ENCODE data around the gene ZNF366. TPM values are rescaled to one million over a fixed set of nuclear protein-coding genes. Genes with fewer than 3 reads are reported as not detected.

Gene ZNF366
- total RNA-seq, 1 experiment from 2014 or later = not detected

DNA sequence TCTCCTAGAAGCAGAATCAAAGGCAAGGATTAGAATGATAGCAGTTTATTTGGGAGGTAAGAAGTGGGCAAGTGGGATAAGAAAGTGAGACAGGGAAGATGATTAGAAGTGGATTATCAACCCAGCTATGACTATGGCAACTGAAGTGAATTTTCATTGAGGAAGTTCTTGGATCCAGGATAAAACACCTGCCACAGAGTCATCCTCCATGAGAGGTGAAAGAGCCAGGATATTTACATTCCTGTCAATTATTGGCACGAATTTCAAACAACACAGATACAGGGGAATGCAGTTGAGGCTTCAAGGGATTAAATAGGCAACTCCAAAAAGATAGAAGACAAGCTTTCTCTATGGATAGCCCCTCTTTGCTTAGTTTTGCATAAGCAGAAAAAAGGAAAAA, 31.8 kb upstream of the ZNF366 start:
- intact Hi-C loops (cut with micrococcal nuclease; ENCODE audit: unreplicated experiment) = no loop called here
- ChIA-PET POLR2A (no interaction called here), CTCF (no interaction called here)
- Mint-ChIP-seq H3K27ac (ENCODE audit: unreplicated experiment) (no peak overlapping the region), H3K4me1 (ENCODE audit: low read depth, unreplicated experiment) (peaks cover 23% of the 10 kb centered on the region), H3K36me3 (ENCODE audit: insufficient read depth, unreplicated experiment) (no peaks in the 10 kb centered on the region), H3K9me3 (ENCODE audit: unreplicated experiment) (no peaks in the 10 kb centered on the region), H3K4me3 (ENCODE audit: unreplicated experiment) (peak overlapping the region; percentile 6), H3K27me3 (ENCODE audit: insufficient read depth, unreplicated experiment) (no peaks in the 10 kb centered on the region)
- no TSS peak for BruUV-seq (replicated peaks)
- H3K36me3 ChIP-seq (ENCODE audit: control insufficient read depth, insufficient read depth, low read length) = no peaks in the 10 kb centered on the region
- H3K4me3 ChIP-seq (ENCODE audit: low read depth, low read length) = no peak overlapping the region
- no peaks in the 10 kb centered on the region for H3K4me1 ChIP-seq
- no peaks in the 10 kb centered on the region for H3K9me3 ChIP-seq
- no peaks in the 10 kb centered on the region for H3K27me3 ChIP-seq (replicated peaks; ENCODE audit: control insufficient read depth, insufficient read depth, low read length)
- TF ChIP-seq, protein P1, sequence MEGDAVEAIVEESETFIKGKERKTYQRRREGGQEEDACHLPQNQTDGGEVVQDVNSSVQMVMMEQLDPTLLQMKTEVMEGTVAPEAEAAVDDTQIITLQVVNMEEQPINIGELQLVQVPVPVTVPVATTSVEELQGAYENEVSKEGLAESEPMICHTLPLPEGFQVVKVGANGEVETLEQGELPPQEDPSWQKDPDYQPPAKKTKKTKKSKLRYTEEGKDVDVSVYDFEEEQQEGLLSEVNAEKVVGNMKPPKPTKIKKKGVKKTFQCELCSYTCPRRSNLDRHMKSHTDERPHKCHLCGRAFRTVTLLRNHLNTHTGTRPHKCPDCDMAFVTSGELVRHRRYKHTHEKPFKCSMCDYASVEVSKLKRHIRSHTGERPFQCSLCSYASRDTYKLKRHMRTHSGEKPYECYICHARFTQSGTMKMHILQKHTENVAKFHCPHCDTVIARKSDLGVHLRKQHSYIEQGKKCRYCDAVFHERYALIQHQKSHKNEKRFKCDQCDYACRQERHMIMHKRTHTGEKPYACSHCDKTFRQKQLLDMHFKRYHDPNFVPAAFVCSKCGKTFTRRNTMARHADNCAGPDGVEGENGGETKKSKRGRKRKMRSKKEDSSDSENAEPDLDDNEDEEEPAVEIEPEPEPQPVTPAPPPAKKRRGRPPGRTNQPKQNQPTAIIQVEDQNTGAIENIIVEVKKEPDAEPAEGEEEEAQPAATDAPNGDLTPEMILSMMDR (IDR thresholded peaks at IDR 0.05; ENCODE audit: insufficient read depth in 1 of 2, low read depth in 1 of 2, low read length in 1 of 2, severe bottlenecking in 1 of 2, unreplicated experiment in 1 of 2) = no peak
- DNase-seq = no peak

DNA sequence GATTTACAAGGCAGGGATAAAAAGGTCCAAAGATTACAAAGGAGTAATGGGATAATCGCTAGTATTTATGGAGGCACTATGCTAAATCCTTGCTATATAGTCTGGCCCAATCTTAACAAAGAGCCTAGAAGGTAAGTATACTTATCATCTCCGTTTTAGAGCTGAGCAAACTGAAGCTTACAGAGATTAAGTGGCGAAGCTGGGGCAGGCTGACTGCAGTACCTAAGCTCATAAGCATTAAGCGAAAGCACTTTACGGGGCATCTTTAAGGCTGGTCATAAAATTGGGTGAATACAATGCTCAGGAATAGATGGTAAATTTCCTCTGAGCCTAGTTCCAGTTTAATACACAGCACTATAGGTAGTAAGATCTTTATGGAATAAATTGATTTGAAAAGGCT, 30.0 kb upstream of the ZNF366 start:
- Mint-ChIP-seq H3K27me3 (ENCODE audit: insufficient read depth, unreplicated experiment) (no peaks in the 10 kb centered on the region), H3K27ac (ENCODE audit: unreplicated experiment) (no peak overlapping the region), H3K4me1 (ENCODE audit: low read depth, unreplicated experiment) (peaks cover 23% of the 10 kb centered on the region), H3K9me3 (ENCODE audit: unreplicated experiment) (no peaks in the 10 kb centered on the region), H3K4me3 (ENCODE audit: unreplicated experiment) (no peak overlapping the region), H3K36me3 (ENCODE audit: insufficient read depth, unreplicated experiment) (no peaks in the 10 kb centered on the region)
- Histone ChIP-seq H3K36me3 (ENCODE audit: control insufficient read depth, insufficient read depth, low read length) (no peaks in the 10 kb centered on the region), H3K27me3 (replicated peaks; ENCODE audit: control insufficient read depth, insufficient read depth, low read length) (no peaks in the 10 kb centered on the region), H3K9me3 (no peaks in the 10 kb centered on the region), H3K4me1 (no peaks in the 10 kb centered on the region), H3K4me3 (ENCODE audit: low read depth, low read length) (no peak overlapping the region)
- POLR2A ChIA-PET = no interaction called here
- BruUV-seq (replicated peaks) = no TSS peak
- intact Hi-C loops (cut with micrococcal nuclease; ENCODE audit: unreplicated experiment) = no loop called here
- DNase-seq = no peak
- TF ChIP-seq, protein P1 (IDR thresholded peaks at IDR 0.05; ENCODE audit: insufficient read depth in 1 of 2, low read depth in 1 of 2, low read length in 1 of 2, severe bottlenecking in 1 of 2, unreplicated experiment in 1 of 2) = no peak
- CTCF ChIA-PET = interaction anchor here (0.6 kb wide), 1 partner anchor 13 kb away, joined by 3 read pairs; no protein-coding TSS in a partner anchor

DNA sequence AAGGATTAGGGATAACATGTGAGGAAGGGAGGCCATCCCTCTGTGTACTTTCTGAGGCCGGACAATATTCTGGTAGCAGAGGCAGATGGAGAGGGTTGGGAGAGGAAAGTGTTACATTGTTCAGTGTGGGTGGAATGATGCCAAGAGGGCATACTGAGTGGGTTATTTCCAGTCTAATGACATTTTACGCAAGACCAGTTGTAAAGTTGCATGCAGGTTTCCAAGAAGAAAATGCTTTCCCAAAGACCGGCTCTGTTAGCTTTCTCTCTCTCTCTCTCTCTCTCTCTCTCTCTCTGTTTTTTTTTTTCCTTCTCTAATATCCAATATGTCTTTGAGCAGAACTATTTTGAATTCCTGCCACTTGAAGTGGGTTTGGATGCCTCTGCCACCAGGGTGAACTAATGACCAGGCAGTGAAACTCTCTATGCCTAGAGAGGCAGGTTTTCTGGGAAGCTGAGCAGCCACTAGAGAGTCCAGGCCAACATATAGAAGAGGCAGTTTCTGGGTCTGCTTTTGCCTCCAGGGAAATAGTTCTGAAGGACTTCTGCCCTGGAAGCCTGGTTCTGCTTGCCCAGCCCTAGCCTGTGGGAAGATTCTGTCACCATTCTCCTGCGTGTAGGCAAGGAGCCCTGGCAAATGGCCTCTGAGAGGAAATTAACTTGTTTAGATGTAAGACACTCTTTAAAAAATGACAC, 24.4 kb upstream of the ZNF366 start:
- no peaks in the 10 kb centered on the region for H3K9me3 Mint-ChIP-seq (ENCODE audit: unreplicated experiment)
- Histone ChIP-seq H3K36me3 (ENCODE audit: control insufficient read depth, insufficient read depth, low read length) (no peaks in the 10 kb centered on the region), H3K4me1 (no peaks in the 10 kb centered on the region), H3K27me3 (replicated peaks; ENCODE audit: control insufficient read depth, insufficient read depth, low read length) (no peaks in the 10 kb centered on the region), H3K4me3 (ENCODE audit: low read depth, low read length) (no peak overlapping the region), H3K9me3 (no peaks in the 10 kb centered on the region)
- no peaks in the 10 kb centered on the region for H3K4me1 Mint-ChIP-seq (ENCODE audit: low read depth, unreplicated experiment)
- no peak overlapping the region for H3K4me3 Mint-ChIP-seq (ENCODE audit: unreplicated experiment)
- intact Hi-C loops (cut with micrococcal nuclease; ENCODE audit: unreplicated experiment) = no loop called here
- CTCF ChIA-PET = no interaction called here
- peak in 1 of 2 experiments; percentile 42 for DNase-seq
- H3K27ac Mint-ChIP-seq (ENCODE audit: unreplicated experiment) = no peak overlapping the region
- POLR2A ChIA-PET = no interaction called here
- H3K27me3 Mint-ChIP-seq (ENCODE audit: insufficient read depth, unreplicated experiment) = no peaks in the 10 kb centered on the region
- BruUV-seq (replicated peaks) = no TSS peak
- peaks cover 5% of the 10 kb centered on the region for H3K36me3 Mint-ChIP-seq (ENCODE audit: insufficient read depth, unreplicated experiment)
- TF ChIP-seq, protein P1 (IDR thresholded peaks at IDR 0.05; ENCODE audit: insufficient read depth in 1 of 2, low read depth in 1 of 2, low read length in 1 of 2, severe bottlenecking in 1 of 2, unreplicated experiment in 1 of 2) = no peak

All from Caco-2 (cell line).